Endometrial microvascular endothelial cells (primary cell): ENCODE results near the gene JDP2. TPM values are rescaled to one million over a fixed set of nuclear protein-coding genes. Genes with fewer than 3 reads are reported as not detected.
"Not testable (repeated sequence)": the region's sequence is repeated elsewhere in the genome, so short reads cannot be mapped to it uniquely, and the experiment has no call there.

Experiments
- in situ Hi-C: cut with HindIII; loops from 2 replicates; pipeline ENCODE4 v1.10.0; 2017; ENCODE audit warnings: low sequenced_read_pairs, low pct_unique_long_range_greater_than_20kb; ENCODE audit errors: inconsistent ontology term
- total RNA-seq: library from RNA; depleted of rRNA; stranded (reverse); fragments of >200 nt; gene quantifications from one replicate; pipeline ENCODE4 v1.2.3, GENCODE V29; 2015; ENCODE audit errors: inconsistent ontology term

Gene JDP2
- 2.0 TPM for total RNA-seq

DNA sequence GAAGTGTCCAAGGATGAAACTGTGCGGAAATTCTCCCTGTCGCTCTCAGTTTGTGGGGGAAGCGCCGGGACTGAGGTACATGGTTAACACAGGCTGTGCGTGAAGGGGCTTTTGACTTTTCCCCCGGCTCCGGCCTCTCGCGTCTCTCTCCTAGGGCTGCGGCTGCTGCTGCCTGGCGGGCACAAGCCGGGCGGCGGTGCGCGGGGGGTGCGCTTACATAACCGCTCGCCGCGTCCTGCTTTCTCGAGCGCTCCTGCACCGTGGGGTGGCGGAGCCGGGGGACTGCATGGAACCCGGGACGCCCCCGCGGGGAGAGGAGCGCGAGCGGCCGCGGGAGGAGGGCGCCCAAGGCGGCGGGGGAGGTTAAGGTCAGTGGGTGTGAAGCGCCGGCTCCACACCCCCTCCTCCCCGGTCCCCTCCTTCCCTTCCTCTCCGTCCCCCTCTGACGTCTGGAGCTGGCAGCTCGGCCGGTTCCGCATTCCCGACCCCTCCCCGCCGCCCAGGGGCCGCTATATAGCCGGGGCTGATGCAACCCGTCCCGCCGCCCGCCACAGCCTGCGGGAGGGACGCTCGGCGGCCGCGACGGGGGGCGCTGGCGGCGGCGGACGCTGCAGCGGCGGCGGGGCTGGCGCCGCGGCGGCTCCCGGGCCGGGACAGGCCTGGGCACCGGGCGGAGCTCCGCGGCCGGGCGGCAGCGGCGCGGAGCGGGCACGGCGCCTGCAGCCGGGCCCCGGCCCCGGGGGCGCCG, at the start of gene JDP2:
JDP2 (plus strand) TSS at position 541 of the 748 bp plus-strand sequence. CDS start 9,899 bp downstream, outside the sequence.
- in situ Hi-C loops, result no loop called here

- in situ Hi-C loops, result no loop called here
These were observed 48.4 kb upstream of the JDP2 start for GRCh38 chr14:75379246-75379929.

DNA sequence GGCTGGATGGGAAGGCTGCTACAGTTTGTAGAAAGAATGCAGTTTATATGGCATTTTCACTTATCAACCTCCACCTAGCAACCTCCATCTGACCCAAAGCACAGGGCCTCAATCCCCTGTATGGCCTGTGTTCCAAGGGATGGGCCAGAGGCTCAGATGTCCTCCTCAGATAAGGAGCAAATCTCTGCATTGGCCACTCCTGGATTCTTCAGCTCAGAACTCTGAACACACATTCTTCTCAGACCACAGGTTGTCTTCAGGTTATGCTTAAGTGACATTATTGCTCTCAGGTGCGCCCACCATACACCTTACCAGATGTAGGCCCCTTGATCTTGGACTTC, 47.9 kb upstream of the JDP2 start:
- in situ Hi-C loops, result no loop called here

GRCh38 chr14:75380656-75381055, 47.2 kb upstream of the JDP2 start:
- in situ Hi-C loops, result no loop called here

- in situ Hi-C loops, result no loop called here
These were observed 46.2 kb upstream of the JDP2 start for GRCh38 chr14:75381642-75382041.

DNA sequence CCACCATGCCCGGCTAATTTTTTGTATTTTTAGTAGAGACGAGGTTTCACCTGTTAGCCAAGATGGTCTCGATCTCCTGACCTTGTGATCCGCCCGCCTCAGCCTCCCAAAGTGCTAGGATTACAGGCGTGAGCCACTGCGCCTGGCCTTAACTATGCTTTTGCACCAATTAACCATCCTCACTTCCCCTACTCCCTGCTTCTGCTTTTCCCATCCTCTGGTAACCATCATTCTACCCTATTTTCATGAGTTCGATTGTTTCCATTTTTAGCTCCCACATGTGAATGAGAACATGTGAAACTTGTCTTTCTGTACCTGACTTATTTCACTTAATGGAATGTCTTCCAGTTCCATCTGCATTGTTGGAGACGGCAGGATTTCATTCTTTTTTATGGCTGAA, 44.6 kb upstream of the JDP2 start:
- in situ Hi-C loops, result not testable (repeated sequence)

DNA sequence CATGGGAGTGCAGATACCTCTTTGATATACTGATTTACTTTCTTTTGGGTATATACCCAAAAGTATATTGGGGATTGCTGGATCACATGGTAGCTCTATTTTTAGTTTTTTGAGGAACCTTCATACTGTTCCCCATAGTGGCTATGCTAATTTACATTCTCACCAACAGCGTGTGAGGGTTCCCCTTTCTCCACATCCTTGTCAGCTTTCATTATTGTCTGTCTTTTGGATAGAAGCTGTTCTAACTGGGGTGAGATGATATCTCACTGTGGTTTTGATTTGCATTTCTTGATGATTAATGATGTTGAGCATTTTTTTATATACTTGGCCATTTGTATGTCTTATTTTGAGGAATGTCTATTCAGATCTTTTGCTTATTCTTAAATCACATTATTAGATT, 44.1 kb upstream of the JDP2 start:
- in situ Hi-C loops, result no loop called here

GRCh38 chr14:75389679-75390078, 38.1 kb upstream of the JDP2 start:
- in situ Hi-C loops, result no loop called here

- in situ Hi-C loops, result no loop called here
These were observed 37.6 kb upstream of the JDP2 start for GRCh38 chr14:75390183-75390582.

- in situ Hi-C loops, result no loop called here
These were observed 35.9 kb upstream of the JDP2 start for GRCh38 chr14:75391953-75392352.

DNA sequence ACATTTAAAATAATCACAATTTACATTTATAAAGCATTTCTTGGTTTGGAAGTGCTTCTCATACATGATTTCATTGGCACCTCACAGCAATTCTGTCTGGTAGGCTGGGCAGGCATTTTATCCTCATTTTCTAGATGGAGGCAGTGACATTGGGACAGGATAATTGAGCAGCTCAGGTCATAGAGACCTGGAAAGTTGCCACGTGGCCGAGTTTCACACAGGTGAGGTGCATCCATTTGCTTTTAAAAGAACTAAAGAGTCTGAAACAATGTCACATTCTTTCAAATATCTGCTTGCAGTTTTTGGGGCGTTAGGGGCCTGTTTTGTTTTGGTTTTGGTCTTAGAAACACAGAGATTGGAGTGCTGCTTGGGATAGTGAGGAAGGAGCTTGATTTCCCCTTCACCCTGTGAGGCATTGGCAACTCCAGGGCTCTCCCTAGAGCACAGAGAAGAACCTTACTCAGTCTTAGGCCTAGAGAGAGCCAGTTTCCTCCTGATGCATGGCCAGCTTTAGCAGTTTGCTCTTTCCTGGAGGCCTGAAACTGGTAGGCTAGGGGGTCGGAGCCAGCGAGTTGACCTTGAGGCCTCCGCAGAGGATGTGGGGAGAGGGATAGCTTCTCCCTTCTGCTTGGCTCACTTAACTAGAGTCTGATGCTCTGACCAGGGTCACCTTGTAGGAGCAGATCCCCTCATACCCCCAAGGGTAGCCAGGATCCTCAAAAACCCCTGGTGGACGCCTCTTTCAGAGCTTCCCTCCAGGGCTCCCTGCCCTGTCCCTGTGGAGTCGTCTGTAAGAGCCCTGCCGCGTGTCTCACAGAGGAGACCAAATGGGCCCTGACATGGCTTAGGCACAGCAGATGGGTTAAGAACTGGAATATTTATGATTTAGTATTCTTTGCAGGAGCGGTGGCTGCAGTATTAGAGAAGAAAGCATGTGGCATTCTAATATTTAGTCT, 34.9 kb upstream of the JDP2 start:
- in situ Hi-C loops, result no loop called here

- in situ Hi-C loops, result no loop called here
These were observed 34.0 kb upstream of the JDP2 start for GRCh38 chr14:75393794-75394193.

- in situ Hi-C loops, result no loop called here
These were observed 32.0 kb upstream of the JDP2 start for GRCh38 chr14:75395862-75396261.

DNA sequence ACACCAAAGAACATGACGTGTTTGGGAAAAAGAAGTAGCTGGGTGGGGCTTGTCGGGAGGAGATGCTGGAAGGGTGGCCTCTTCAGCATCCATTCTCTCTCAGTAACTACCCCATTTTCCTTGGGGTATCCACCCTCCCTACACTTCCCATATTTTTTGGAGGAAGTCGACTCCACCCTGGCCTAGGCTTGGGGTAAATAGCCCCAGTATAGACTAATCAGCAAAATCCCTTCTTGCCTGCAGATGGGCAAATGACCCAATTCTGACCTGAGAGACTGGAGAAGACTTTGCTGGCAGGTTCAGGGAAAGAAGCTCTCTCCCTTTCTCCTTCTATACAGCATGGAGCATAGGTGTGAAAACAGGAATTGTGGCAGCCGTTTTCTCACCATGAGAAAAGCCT, 28.5 kb upstream of the JDP2 start:
- in situ Hi-C loops, result no loop called here

DNA sequence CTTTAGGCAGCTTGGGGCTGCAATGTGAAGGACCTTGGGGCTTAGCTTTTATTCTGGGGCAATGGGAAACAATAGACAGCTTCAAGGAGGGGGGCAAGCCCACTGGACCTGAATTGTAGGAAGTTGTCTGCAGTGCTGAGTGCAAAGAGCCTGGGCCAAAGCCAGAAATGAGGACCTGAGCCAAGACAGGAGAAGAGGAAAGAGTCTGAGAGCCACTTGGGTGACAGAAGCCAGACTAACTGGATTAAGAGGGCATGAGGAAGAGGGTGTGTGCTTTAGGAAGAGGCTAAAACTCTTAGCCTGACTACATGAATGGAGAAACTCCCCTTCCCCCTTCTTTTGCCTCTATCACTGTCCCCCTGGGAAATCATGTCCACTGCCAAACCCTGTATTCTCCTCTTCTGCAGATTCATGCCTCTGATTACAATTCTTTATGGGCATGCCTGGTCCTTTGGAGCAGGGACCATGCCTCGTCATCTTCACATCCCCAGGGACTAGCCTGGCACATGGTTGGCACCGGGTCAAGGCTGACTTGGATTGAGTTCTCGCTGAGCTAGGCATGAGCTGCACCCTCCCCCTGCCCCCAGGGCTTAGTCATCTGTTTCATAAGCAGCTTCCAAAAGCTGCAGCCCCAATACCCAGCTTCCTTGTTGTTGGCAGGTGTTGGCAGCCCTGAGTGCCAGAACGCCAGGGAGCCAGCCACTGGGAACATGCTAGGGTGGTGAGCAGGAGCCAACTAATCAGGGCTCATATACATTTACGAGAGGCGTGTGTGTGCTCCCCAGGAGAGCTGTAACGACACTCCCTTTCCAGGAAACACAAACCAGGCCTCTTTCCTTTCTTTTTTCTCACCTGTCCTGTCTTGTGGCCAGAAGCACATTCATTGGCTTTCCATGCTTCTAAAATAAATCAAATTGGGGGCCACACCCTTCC, 27.7 kb upstream of the JDP2 start:
- in situ Hi-C loops, result no loop called here

DNA sequence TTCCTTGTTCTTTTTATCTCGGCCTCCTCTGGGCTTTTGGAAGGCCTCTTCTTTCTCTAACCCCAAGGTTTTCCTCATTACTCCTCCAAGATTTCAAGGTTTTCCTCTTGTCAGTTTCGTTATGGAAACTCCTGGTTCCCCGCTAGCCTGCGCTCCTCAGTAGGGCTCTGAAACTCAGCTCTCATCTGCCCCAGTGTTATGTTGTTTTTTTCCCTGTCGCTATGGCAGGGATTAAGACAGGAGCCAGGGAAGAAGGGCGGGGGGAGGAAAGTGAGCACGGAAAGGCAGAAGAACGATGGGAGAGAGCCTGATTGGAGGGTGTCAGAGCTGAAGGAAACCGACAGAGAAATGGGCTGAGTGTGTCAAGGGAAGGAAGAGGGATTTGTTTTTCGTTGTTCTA, 26.5 kb upstream of the JDP2 start:
- in situ Hi-C loops, result no loop called here

DNA sequence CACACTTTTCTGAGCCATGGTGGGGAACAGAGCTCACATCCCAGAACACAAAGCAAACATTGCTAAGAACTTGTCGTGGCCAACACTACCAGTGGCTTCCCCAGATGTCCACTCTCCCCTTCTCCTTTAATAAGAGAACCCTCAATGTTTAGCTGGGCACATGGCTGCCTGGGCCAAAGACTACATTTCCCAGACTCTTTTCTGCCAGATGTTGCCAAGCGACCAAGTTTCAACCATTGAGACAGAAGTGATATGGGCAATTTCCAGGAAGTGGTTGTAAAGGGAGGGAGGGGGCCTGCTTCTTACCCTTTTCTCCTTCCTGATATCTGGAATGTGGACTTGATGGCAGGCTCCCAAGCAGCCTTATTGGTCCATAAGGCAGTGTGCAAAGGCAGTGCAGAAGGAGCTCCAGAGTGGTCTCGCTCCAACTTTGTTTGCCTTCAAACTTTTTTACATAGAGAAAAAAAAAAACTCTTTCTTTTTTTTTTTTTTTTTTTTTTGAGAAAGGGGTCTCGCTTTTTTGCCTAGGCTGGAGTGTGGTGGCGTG, 24.9 kb upstream of the JDP2 start:
- in situ Hi-C loops, result no loop called here

DNA sequence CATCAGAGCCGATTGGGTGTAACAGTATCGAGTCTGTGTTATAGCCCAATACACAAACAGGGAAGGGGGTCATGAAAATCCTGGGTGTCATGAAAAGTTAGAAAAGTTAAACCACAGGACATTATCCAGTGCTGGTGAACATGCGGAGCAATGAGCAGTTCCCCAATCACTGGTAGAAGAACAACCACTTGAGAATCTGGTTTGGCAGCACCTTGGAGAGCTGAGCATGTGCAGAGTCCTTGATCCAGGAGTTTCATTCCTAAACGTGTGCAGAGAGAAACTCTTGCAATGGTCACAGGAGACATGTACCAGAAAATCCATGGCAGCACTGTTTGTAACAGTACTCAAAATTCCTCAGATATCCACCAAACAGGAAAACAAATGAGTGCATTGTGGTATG, 23.0 kb upstream of the JDP2 start:
- in situ Hi-C loops, result no loop called here
